ENCODE results near the gene BATF3.

GRCh38 chr1:212675675-212676074 lies 24.0 kb downstream of the BATF3 start:
- no peak for TF ChIP-seq POLR2A (IDR thresholded peaks at IDR 0.05)
- TF ChIP-seq CTCF (IDR thresholded peaks at IDR 0.05), result no peak
- no peak for TF ChIP-seq EP300 (IDR thresholded peaks at IDR 0.05; ENCODE audit: low read depth)
